GM21529 (cell line): ENCODE measurements around the gene IRAK2.

ENCODE experiments used
- ATAC-seq: cut with Tn5 transposase; IDR thresholded peaks from one replicate; pipeline ENCODE4 v1.9.1; 2021; ENCODE audit not compliant: unreplicated experiment

IRAK2 gene

GRCh38 chr3:10223676-10224639, 59.2 kb downstream of the IRAK2 start:
- ATAC-seq, result peak; percentile 60

- ATAC-seq, result peak; percentile 38
Measured at GRCh38 chr3:10224794-10225665, 60.3 kb downstream of the IRAK2 start.

GRCh38 chr3:10226293-10226692, 61.6 kb downstream of the IRAK2 start:
- ATAC-seq, result peak; percentile 23

- no peak for ATAC-seq
Measured at GRCh38 chr3:10228248-10228950, 63.7 kb downstream of the IRAK2 start.

- ATAC-seq, result no peak
Measured at GRCh38 chr3:10229576-10229975, 64.9 kb downstream of the IRAK2 start.

- peak; percentile 62 for ATAC-seq
Measured at GRCh38 chr3:10232137-10232536, 67.4 kb downstream of the IRAK2 start.

GRCh38 chr3:10233988-10234387, 69.3 kb downstream of the IRAK2 start:
- ATAC-seq, result no peak

- no peak for ATAC-seq
Measured at GRCh38 chr3:10234526-10235230, 70.0 kb downstream of the IRAK2 start.

GRCh38 chr3:10235551-10235950, 70.8 kb downstream of the IRAK2 start:
- no peak for ATAC-seq

- no peak for ATAC-seq
Measured at GRCh38 chr3:10238345-10239183, 73.8 kb downstream of the IRAK2 start.

- ATAC-seq, result no peak
Measured at GRCh38 chr3:10240799-10241198, 76.1 kb downstream of the IRAK2 start.

- no peak for ATAC-seq
Measured at GRCh38 chr3:10242182-10243065, 77.7 kb downstream of the IRAK2 start.

- ATAC-seq, result no peak
Measured at GRCh38 chr3:10244009-10244408, 79.3 kb downstream of the IRAK2 start.

GRCh38 chr3:10245081-10245712, 80.5 kb downstream of the IRAK2 start:
- ATAC-seq, result no peak

- ATAC-seq, result no peak
Measured at GRCh38 chr3:10247679-10248183, 83.0 kb downstream of the IRAK2 start.

- peak; percentile 94 for ATAC-seq
Measured at GRCh38 chr3:10248184-10248983, 83.7 kb downstream of the IRAK2 start, which contains the start of gene TATDN2. TSS of gene TATDN2 (plus strand) at chr3:10248459. CDS start at chr3:10249201, 742 bp downstream.
